Neural progenitor cell (in vitro differentiated cells): Measurements from ENCODE around the gene TRAP1. TPM values are rescaled to one million over a fixed set of nuclear protein-coding genes. Genes with fewer than 3 reads are reported as not detected.
"Not testable (repeated sequence)": the region's sequence is repeated elsewhere in the genome, so short reads cannot be mapped to it uniquely, and the experiment has no call there.

ENCODE experiments used
- DNase-seq: peaks from one replicate; pipeline ENCODE4 v3.0.0-alpha.2; 2016; ENCODE audit warnings: low spot score
- H2AFZ ChIP-seq: fragments of 200-600 bp; sonication (generic); replicated peaks from 2 replicates; pipeline ENCODE4 v1.6.1; 2016; ENCODE audit warnings: antibody characterized with exemption
- H3F3A ChIP-seq: fragments of 200-600 bp; sonication (generic); 2 replicates; pipeline ENCODE4 v1.6.1; 2016; ENCODE audit warnings: antibody characterized with exemption, low read depth
- H3K27ac ChIP-seq: fragments of 200-600 bp; sonication (generic); 2 replicates; pipeline ENCODE4 v1.5.1; 2016; ENCODE audit warnings: mild to moderate bottlenecking
- H3K27me3 ChIP-seq: fragments of 200-600 bp; sonication (generic); 2 replicates; pipeline ENCODE4 v1.6.1; 2016; ENCODE audit warnings: mild to moderate bottlenecking, moderate library complexity
- H3K36me3 ChIP-seq: fragments of 200-600 bp; sonication (generic); 2 replicates; pipeline ENCODE4 v1.5.1; 2016
- H3K4me1 ChIP-seq: fragments of 200-600 bp; sonication (generic); 2 replicates; pipeline ENCODE4 v1.6.1; 2016; ENCODE audit warnings: mixed run types
- H3K4me2 ChIP-seq: fragments of 200-600 bp; sonication (generic); 2 replicates; pipeline ENCODE4 v1.6.1; 2016
- H3K4me3 ChIP-seq: fragments of 200-600 bp; sonication (generic); 2 replicates; pipeline ENCODE4 v1.5.1; 2016
- H3K79me2 ChIP-seq: fragments of 200-600 bp; sonication (generic); 2 replicates; pipeline ENCODE4 v1.6.1; 2016; ENCODE audit warnings: low read depth
- H3K9ac ChIP-seq: fragments of 200-600 bp; sonication (generic); 2 replicates; pipeline ENCODE4 v1.6.1; 2016
- H3K9me3 ChIP-seq: fragments of 200-600 bp; sonication (generic); 2 replicates; pipeline ENCODE4 v1.5.1; 2016; ENCODE audit warnings: low read depth
- H4K20me1 ChIP-seq: fragments of 200-600 bp; sonication (generic); 2 replicates; pipeline ENCODE4 v1.6.1; 2016; ENCODE audit warnings: low read depth
- H3K27ac Mint-ChIP-seq: 3 replicates; pipeline ENCODE4 v1.8.0; 2021; ENCODE audit warnings: mixed read lengths
- H3K27me3 Mint-ChIP-seq: 2 replicates; pipeline ENCODE4 v1.8.0; 2022; ENCODE audit warnings: low read depth, mild to moderate bottlenecking, inconsistent platforms, moderate library complexity, mixed read lengths; ENCODE audit not compliant: insufficient read depth
- H3K36me3 Mint-ChIP-seq: 3 replicates; pipeline ENCODE4 v1.8.0; 2021; ENCODE audit warnings: mixed read lengths
- H3K4me1 Mint-ChIP-seq: 3 replicates; pipeline ENCODE4 v1.8.0; 2021; ENCODE audit warnings: mixed read lengths
- H3K4me3 Mint-ChIP-seq: 3 replicates; pipeline ENCODE4 v1.8.0; 2021; ENCODE audit warnings: mild to moderate bottlenecking, moderate library complexity, mixed read lengths
- H3K9me3 Mint-ChIP-seq: 3 replicates; pipeline ENCODE4 v1.8.0; 2020; ENCODE audit warnings: mixed read lengths
- CTCF ChIP-seq: fragments of 200-600 bp; sonication (generic); IDR thresholded peaks from 2 replicates; pipeline ENCODE4 v1.5.1; 2017; ENCODE audit warnings: antibody characterized with exemption, mild to moderate bottlenecking
- EZH2 ChIP-seq: fragments of 200-600 bp; sonication (generic); IDR thresholded peaks from 2 replicates; pipeline ENCODE4 v1.6.1; 2017; ENCODE audit warnings: antibody characterized with exemption, mild to moderate bottlenecking, moderate library complexity
- EZH2phosphoT487 ChIP-seq: fragments of 200-600 bp; sonication (generic); IDR thresholded peaks from 2 replicates; pipeline ENCODE4 v1.6.1; 2017; ENCODE audit warnings: antibody characterized with exemption
- total RNA-seq: library from RNA; depleted of rRNA; stranded (reverse); fragments of >200 nt; gene quantifications from 2 replicates; pipeline ENCODE4 v1.2.3, GENCODE V29; 2015; ENCODE audit warnings: low replicate concordance

TRAP1 gene
- total RNA-seq, 1 donor from 2014 or later, result 119 TPM

GRCh38 chr16:3656491-3657468 lies 60.5 kb downstream of the TRAP1 start:
- peaks cover 20% of the 10 kb centered on the region for H4K20me1 ChIP-seq
- H3K27me3 ChIP-seq, result no peaks in the 10 kb centered on the region
- no peak for DNase-seq
- H3K9ac ChIP-seq, result no peak overlapping the region
- H3K4me2 ChIP-seq, result no peak overlapping the region
- H3K79me2 ChIP-seq, result no peaks in the 10 kb centered on the region
- no peaks in the 10 kb centered on the region for H3K36me3 ChIP-seq
- no peak overlapping the region for H3K27ac ChIP-seq
- H3K9me3 Mint-ChIP-seq, result no peaks in the 10 kb centered on the region
- peaks cover 8% of the 10 kb centered on the region for H3K27me3 Mint-ChIP-seq
- TF ChIP-seq EZH2phosphoT487, result no peak
- no peak for TF ChIP-seq EZH2
- TF ChIP-seq CTCF, result no peak
- H3K4me3 Mint-ChIP-seq, result no peak overlapping the region
- no peaks in the 10 kb centered on the region for H3K9me3 ChIP-seq
- no peak overlapping the region for H2AFZ ChIP-seq
- peaks cover 4% of the 10 kb centered on the region for H3F3A ChIP-seq
- no peak overlapping the region for H3K4me3 ChIP-seq
- no peak overlapping the region for H3K27ac Mint-ChIP-seq
- H3K4me1 ChIP-seq, result no peaks in the 10 kb centered on the region
- peaks cover 22% of the 10 kb centered on the region for H3K36me3 Mint-ChIP-seq
- H3K4me1 Mint-ChIP-seq, result peaks cover 5% of the 10 kb centered on the region

DNA sequence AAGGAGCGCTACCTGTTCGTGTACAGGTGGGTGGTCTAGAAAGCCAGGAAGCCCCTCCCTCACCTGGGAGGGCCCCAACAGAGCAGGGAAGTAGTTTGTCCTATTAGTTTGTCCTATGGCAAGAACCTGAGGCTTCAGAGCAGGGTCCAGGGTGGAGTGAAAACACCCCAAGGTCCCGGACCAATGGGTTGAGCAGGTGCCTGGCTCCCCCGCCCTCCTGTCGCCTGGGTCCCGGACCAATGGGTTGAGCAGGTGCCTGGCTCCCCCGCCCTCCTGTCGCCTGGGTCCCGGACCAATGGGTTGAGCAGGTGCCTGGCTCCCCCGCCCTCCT lies 61.2 kb downstream of the TRAP1 start:
- H3K36me3 Mint-ChIP-seq, result peaks cover 19% of the 10 kb centered on the region

DNA sequence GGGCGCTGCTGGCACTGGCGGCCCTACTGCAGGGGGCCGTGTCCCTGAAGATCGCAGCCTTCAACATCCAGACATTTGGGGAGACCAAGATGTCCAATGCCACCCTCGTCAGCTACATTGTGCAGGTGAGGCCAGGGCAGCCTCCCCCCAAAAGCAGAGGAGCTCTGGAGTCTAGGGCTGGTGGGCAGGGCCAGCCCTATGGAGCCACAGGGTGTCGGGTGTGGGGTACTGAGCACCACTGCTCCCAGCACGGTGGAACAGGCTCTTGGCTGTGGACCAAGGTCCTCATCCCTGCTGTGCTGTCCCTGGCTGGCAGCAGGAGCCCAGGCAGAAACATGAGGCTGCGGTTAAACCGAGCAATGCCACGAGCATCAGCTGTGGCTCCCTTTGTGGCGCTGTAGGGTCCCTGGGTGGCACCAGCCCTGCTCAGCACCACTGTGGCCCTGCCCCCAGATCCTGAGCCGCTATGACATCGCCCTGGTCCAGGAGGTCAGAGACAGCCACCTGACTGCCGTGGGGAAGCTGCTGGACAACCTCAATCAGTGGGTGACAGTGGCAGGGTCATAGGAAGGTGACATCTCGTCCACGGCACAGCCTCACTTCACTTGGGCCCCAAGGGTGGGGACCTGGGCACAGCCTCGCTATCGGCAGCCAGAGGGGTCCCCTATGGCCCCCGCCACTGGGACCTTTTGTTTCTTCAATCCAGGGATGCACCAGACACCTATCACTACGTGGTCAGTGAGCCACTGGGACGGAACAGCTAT lies 61.7 kb downstream of the TRAP1 start:
- Histone ChIP-seq H3K4me1 (no peaks in the 10 kb centered on the region), H3K9ac (no peak overlapping the region), H4K20me1 (peaks cover 20% of the 10 kb centered on the region), H3K27me3 (no peaks in the 10 kb centered on the region), H3K79me2 (no peaks in the 10 kb centered on the region), H3K4me2 (no peak overlapping the region), H3F3A (peaks cover 4% of the 10 kb centered on the region), H2AFZ (no peak overlapping the region), H3K27ac (no peak overlapping the region), H3K4me3 (no peak overlapping the region), H3K36me3 (no peaks in the 10 kb centered on the region), H3K9me3 (no peaks in the 10 kb centered on the region)
- no peak overlapping the region for H3K4me3 Mint-ChIP-seq
- no peaks in the 10 kb centered on the region for H3K9me3 Mint-ChIP-seq
- H3K27ac Mint-ChIP-seq, result no peak overlapping the region
- H3K4me1 Mint-ChIP-seq, result peaks cover 5% of the 10 kb centered on the region
- peaks cover 8% of the 10 kb centered on the region for H3K27me3 Mint-ChIP-seq
- TF ChIP-seq EZH2phosphoT487 (no peak), CTCF (no peak), EZH2 (no peak)
- peaks cover 17% of the 10 kb centered on the region for H3K36me3 Mint-ChIP-seq
- no peak for DNase-seq

More for the DNA sequence above, 61.2 kb downstream of the TRAP1 start:
- H3K79me2 ChIP-seq, H3K4me3 ChIP-seq, H3K9ac ChIP-seq, H3K27ac Mint-ChIP-seq, H3F3A ChIP-seq, H3K4me1 Mint-ChIP-seq, H2AFZ ChIP-seq, H3K9me3 ChIP-seq, H3K27me3 Mint-ChIP-seq, H3K4me1 ChIP-seq, H3K27me3 ChIP-seq, H3K36me3 ChIP-seq, H3K4me3 Mint-ChIP-seq, H3K4me2 ChIP-seq, H3K27ac ChIP-seq, DNase-seq, H3K9me3 Mint-ChIP-seq: not testable (repeated sequence)
- H4K20me1 ChIP-seq, result peaks cover 20% of the 10 kb centered on the region
